Fibroblast of lung (primary cell): ENCODE measurements around the gene EFCAB8. TPM values are rescaled to one million over a fixed set of nuclear protein-coding genes. Genes with fewer than 3 reads are reported as not detected.

Source experiments
- DNase-seq, 2 donors: peaks; one replicate each; pipeline versions ENCODE4 v3.0.0 to v3.0.0-alpha.2; 2010; ENCODE audit warnings: low read depth in 2 of 2
- H2AFZ ChIP-seq: 2 replicates; pipeline ENCODE4 v1.5.1; 2012; ENCODE audit warnings: low read length, control low read depth, inconsistent platforms
- H3K27ac ChIP-seq: 2 replicates; pipeline ENCODE4 v1.5.1; 2011; ENCODE audit warnings: low read length, control low read depth; ENCODE audit not compliant: insufficient read depth
- H3K27me3 ChIP-seq: 2 replicates; pipeline ENCODE4 v1.5.1; 2011; ENCODE audit warnings: mild to moderate bottlenecking, low read length; ENCODE audit not compliant: control insufficient read depth, insufficient read depth
- H3K36me3 ChIP-seq: 2 replicates; pipeline ENCODE4 v1.5.1; 2011; ENCODE audit warnings: low read length; ENCODE audit not compliant: control insufficient read depth, insufficient read depth
- H3K4me1 ChIP-seq: 2 replicates; pipeline ENCODE4 v1.5.1; 2011; ENCODE audit warnings: low read length; ENCODE audit not compliant: control insufficient read depth, insufficient read depth; ENCODE audit errors: extremely low read depth
- H3K4me2 ChIP-seq: 2 replicates; pipeline ENCODE4 v1.5.1; 2011; ENCODE audit warnings: low read length, control low read depth; ENCODE audit not compliant: insufficient read depth; ENCODE audit errors: extremely low read depth
- H3K4me3 ChIP-seq, 4 experiments: fragments of 200-600 bp in 1 of 4; sonication (generic) in 1 of 4; replicated peaks in 1 of 4; 2 replicates each; pipeline ENCODE4 v1.5.1; 2011 to 2016; ENCODE audit warnings: low read length in 4 of 4, low read depth in 3 of 4, mild to moderate bottlenecking in 3 of 4, control low read depth in 2 of 4, inconsistent platforms in 1 of 4, mixed read lengths in 1 of 4; ENCODE audit not compliant: insufficient read depth in 1 of 4; ENCODE audit errors: control extremely low read depth in 1 of 4
- H3K79me2 ChIP-seq: 2 replicates; pipeline ENCODE4 v1.5.1; 2012; ENCODE audit warnings: mild to moderate bottlenecking, low read length, inconsistent platforms; ENCODE audit not compliant: control insufficient read depth, insufficient read depth
- H3K9ac ChIP-seq: 2 replicates; pipeline ENCODE4 v1.5.1; 2011; ENCODE audit warnings: mild to moderate bottlenecking, low read length, control low read depth; ENCODE audit not compliant: insufficient read depth
- H3K9me3 ChIP-seq: 2 replicates; pipeline ENCODE4 v1.5.1; 2012; ENCODE audit warnings: low read depth, low read length; ENCODE audit not compliant: control insufficient read depth, insufficient read depth
- H4K20me1 ChIP-seq: 2 replicates; pipeline ENCODE4 v1.5.1; 2011; ENCODE audit warnings: low read length; ENCODE audit not compliant: control insufficient read depth, insufficient read depth; ENCODE audit errors: extremely low read depth
- CTCF ChIP-seq, 2 donors: IDR thresholded peaks in 1 of 2; conservative IDR thresholded peaks in 1 of 2; 1 replicate in 1 of 2; 2 replicates in 1 of 2; pipeline ENCODE4 v1.5.1; 2011 to 2012; ENCODE audit warnings: low read length in 2 of 2, control low read depth in 1 of 2, inconsistent platforms in 1 of 2, low read depth in 1 of 2, mild to moderate bottlenecking in 1 of 2
- EZH2 ChIP-seq: IDR thresholded peaks from 2 replicates; pipeline ENCODE4 v1.5.1; 2012; ENCODE audit warnings: low read length, control low read depth, mild to moderate bottlenecking; ENCODE audit errors: missing control alignments
- polyA plus RNA-seq, 2 donors: library from polyadenylated mRNA; depleted of rRNA in 1 of 2; stranded (reverse) in 1 of 2; unstranded in 1 of 2; fragments of >200 nt; gene quantifications; 2 replicates each; pipeline ENCODE4 v1.2.1, GENCODE V29; 2011 to 2012; ENCODE audit warnings: missing spikeins in 1 of 2
- total RNA-seq: library from RNA; depleted of rRNA; stranded (reverse); fragments of >200 nt; gene quantifications from 2 replicates; pipeline ENCODE4 v1.2.1, GENCODE V29; 2014

The EFCAB8 gene
- total and polyA plus RNA-seq, 2 donors (not counting 1 experiment from before 2014, with no cell fraction given), result under 0.01 TPM; not detected in 1

GRCh38 chr20:32894026-32894483 is 35.3 kb downstream of the EFCAB8 start:
- peak in 1 of 2 donors; percentile 6 for DNase-seq
- TF ChIP-seq EZH2, result no peak
- TF ChIP-seq CTCF (conservative IDR thresholded peaks at IDR 0.05 in 1 of 2, IDR thresholded peaks at IDR 0.05 in 1 of 2; ENCODE audit: low read depth in 1 of 2, low read length in 2 of 2), result peak; percentile 21 to 42

GRCh38 chr20:32894711-32895355 is 36.1 kb downstream of the EFCAB8 start:
- Histone ChIP-seq H3K4me1 (no peaks in the 10 kb centered on the region), H3K9me3 (no peaks in the 10 kb centered on the region), H3K36me3 (no peaks in the 10 kb centered on the region), H3K9ac (no peak overlapping the region), H3K27me3 (no peaks in the 10 kb centered on the region), H4K20me1 (no peaks in the 10 kb centered on the region), H3K4me2 (no peak overlapping the region), H2AFZ (no peak overlapping the region), H3K4me3 (no peak overlapping the region), H3K79me2 (no peaks in the 10 kb centered on the region), H3K27ac (no peak overlapping the region)
- no peak for TF ChIP-seq EZH2
- TF ChIP-seq CTCF (conservative IDR thresholded peaks at IDR 0.05 in 1 of 2, IDR thresholded peaks at IDR 0.05 in 1 of 2; ENCODE audit: low read depth in 1 of 2, low read length in 2 of 2), result no peak
- no peak for DNase-seq

More at GRCh38 chr20:32894026-32894483, 35.3 kb downstream of the EFCAB8 start:
- Histone ChIP-seq H3K36me3 (no peaks in the 10 kb centered on the region), H3K9me3 (no peaks in the 10 kb centered on the region), H3K9ac (no peak overlapping the region), H3K79me2 (no peaks in the 10 kb centered on the region), H2AFZ (no peak overlapping the region), H3K4me3 (no peak overlapping the region), H3K4me2 (no peak overlapping the region), H3K27me3 (no peaks in the 10 kb centered on the region), H3K27ac (no peak overlapping the region), H3K4me1 (no peaks in the 10 kb centered on the region), H4K20me1 (no peaks in the 10 kb centered on the region)

- Histone ChIP-seq H3K4me1 (no peaks in the 10 kb centered on the region), H3K36me3 (no peaks in the 10 kb centered on the region), H3K27me3 (no peaks in the 10 kb centered on the region), H4K20me1 (no peaks in the 10 kb centered on the region), H3K27ac (no peak overlapping the region), H3K9ac (no peak overlapping the region), H2AFZ (no peak overlapping the region), H3K4me3 (no peak overlapping the region), H3K79me2 (no peaks in the 10 kb centered on the region), H3K4me2 (no peak overlapping the region), H3K9me3 (no peaks in the 10 kb centered on the region)
- no peak for TF ChIP-seq EZH2
- no peak for TF ChIP-seq CTCF (conservative IDR thresholded peaks at IDR 0.05 in 1 of 2, IDR thresholded peaks at IDR 0.05 in 1 of 2; ENCODE audit: low read depth in 1 of 2, low read length in 2 of 2)
- DNase-seq, result no peak
Measured at GRCh38 chr20:32896521-32897280, 38.0 kb downstream of the EFCAB8 start.
